ENCODE measurements around the gene PRKCH. TPM values are rescaled to one million over a fixed set of nuclear protein-coding genes. Genes with fewer than 3 reads are reported as not detected.
"Not testable (repeated sequence)": the region's sequence is repeated elsewhere in the genome, so short reads cannot be mapped to it uniquely, and the experiment has no call there.

Gene PRKCH
- total RNA-seq, 1 donor from 2014 or later = 16.4 TPM

- ATAC-seq (no peak), DNase-seq (ENCODE audit: missing footprints) (no peak)
- intact Hi-C loops (cut with DNase I) = loop anchor here (10.0 kb wide), 1 partner anchor 666 kb away; no protein-coding TSS in a partner anchor
These were observed 137.4 kb downstream of the PRKCH start for GRCh38 chr14:61458766-61459165.

- ATAC-seq = no peak
- intact Hi-C loops (cut with DNase I) = loop anchor here (10.0 kb wide), 1 partner anchor 666 kb away; no protein-coding TSS in a partner anchor
- no peak for DNase-seq (ENCODE audit: missing footprints)
These were observed 137.8 kb downstream of the PRKCH start for GRCh38 chr14:61459229-61459628.

- ATAC-seq = no peak
- intact Hi-C loops (cut with DNase I) = loop anchor here (2.0 kb wide), 1 partner anchor 271 kb away; no protein-coding TSS in a partner anchor
These were observed 138.7 kb downstream of the PRKCH start for GRCh38 chr14:61460063-61460462.

GRCh38 chr14:61460718-61461611 lies 139.6 kb downstream of the PRKCH start:
- intact Hi-C loops (cut with DNase I) = loop anchor here (2.0 kb wide), 1 partner anchor 270 kb away; no protein-coding TSS in a partner anchor
- no peak for ATAC-seq
- no peak for DNase-seq (ENCODE audit: missing footprints)

More at GRCh38 chr14:61460063-61460462, 138.7 kb downstream of the PRKCH start:
- DNase-seq (ENCODE audit: missing footprints) = no peak

- intact Hi-C loops (cut with DNase I) = loop anchor here (2.0 kb wide), 1 partner anchor 269 kb away; no protein-coding TSS in a partner anchor
- ATAC-seq = no peak
- no peak for DNase-seq (ENCODE audit: missing footprints)
These were observed 140.5 kb downstream of the PRKCH start for GRCh38 chr14:61461808-61462275.

GRCh38 chr14:61462566-61463193 lies 141.3 kb downstream of the PRKCH start:
- DNase-seq (ENCODE audit: missing footprints) (no peak), ATAC-seq (no peak)
- intact Hi-C loops (cut with DNase I) = no loop called here

GRCh38 chr14:61463664-61464285 lies 142.4 kb downstream of the PRKCH start:
- no peak for ATAC-seq
- no peak for DNase-seq (ENCODE audit: missing footprints)
- intact Hi-C loops (cut with DNase I) = no loop called here

- ATAC-seq; DNase-seq (ENCODE audit: missing footprints); intact Hi-C loops (cut with DNase I): not testable (repeated sequence)
These were observed 143.4 kb downstream of the PRKCH start for GRCh38 chr14:61464539-61465320.

GRCh38 chr14:61466249-61466904 lies 145.0 kb downstream of the PRKCH start:
- DNase-seq (ENCODE audit: missing footprints) = peak; percentile 88
- intact Hi-C loops (cut with DNase I) = loop anchor here (2.0 kb wide), 2 partner anchors 102 to 228 kb away; partner anchors contain the start of gene HIF1A
- ATAC-seq = peak; percentile 91

GRCh38 chr14:61466905-61467280 lies 145.5 kb downstream of the PRKCH start:
- ATAC-seq (no peak), DNase-seq (ENCODE audit: missing footprints) (no peak)
- intact Hi-C loops (cut with DNase I) = loop anchor here (2.0 kb wide), 2 partner anchors 102 to 228 kb away; partner anchors contain the start of gene HIF1A

GRCh38 chr14:61467296-61467695 lies 145.9 kb downstream of the PRKCH start:
- DNase-seq (ENCODE audit: missing footprints) = no peak
- intact Hi-C loops (cut with DNase I) = loop anchor here (2.0 kb wide), 2 partner anchors 102 to 228 kb away; partner anchors contain the start of gene HIF1A
- peak; percentile 24 for ATAC-seq

GRCh38 chr14:61468063-61468825 lies 146.9 kb downstream of the PRKCH start:
- intact Hi-C loops (cut with DNase I) = no loop called here
- no peak for ATAC-seq
- no peak for DNase-seq (ENCODE audit: missing footprints)

- ATAC-seq (no peak), DNase-seq (ENCODE audit: missing footprints) (no peak)
- intact Hi-C loops (cut with DNase I) = loop anchor here (5.0 kb wide), 1 partner anchor 293 kb away; the partner anchor contains the start of gene SNAPC1
These were observed 148.4 kb downstream of the PRKCH start for GRCh38 chr14:61469781-61470180.

GRCh38 chr14:61470261-61470960 lies 149.0 kb downstream of the PRKCH start:
- DNase-seq (ENCODE audit: missing footprints) (no peak), ATAC-seq (no peak)
- intact Hi-C loops (cut with DNase I) = loop anchor here (5.0 kb wide), 1 partner anchor 292 kb away; the partner anchor contains the start of gene SNAPC1

GRCh38 chr14:61470961-61471293 lies 149.5 kb downstream of the PRKCH start:
- intact Hi-C loops (cut with DNase I) = loop anchor here (5.0 kb wide), 1 partner anchor 291 kb away; the partner anchor contains the start of gene SNAPC1
- ATAC-seq (no peak), DNase-seq (ENCODE audit: missing footprints) (no peak)
